ENCODE results near the gene ANAPC10.
"Not testable (repeated sequence)": the region's sequence is repeated elsewhere in the genome, so short reads cannot be mapped to it uniquely, and the experiment has no call there.

Gene ANAPC10

GRCh38 chr4:145069361-145069760 lies 28.6 kb downstream of the ANAPC10 start:
- no peak for DNase-seq

GRCh38 chr4:145066063-145066501 lies 31.9 kb downstream of the ANAPC10 start:
- DNase-seq, result no peak

GRCh38 chr4:145061318-145061920 lies 36.6 kb downstream of the ANAPC10 start:
- DNase-seq, result no peak

GRCh38 chr4:145058256-145058655 lies 39.7 kb downstream of the ANAPC10 start:
- no peak for DNase-seq

- DNase-seq, result no peak
These were observed 41.5 kb downstream of the ANAPC10 start for GRCh38 chr4:145056325-145057130.

GRCh38 chr4:145055533-145056257 lies 42.3 kb downstream of the ANAPC10 start:
- DNase-seq, result no peak

GRCh38 chr4:145049241-145049640 lies 48.8 kb downstream of the ANAPC10 start:
- no peak for DNase-seq

GRCh38 chr4:145048817-145049216 lies 49.2 kb downstream of the ANAPC10 start:
- DNase-seq, result no peak

GRCh38 chr4:145047151-145047550 lies 50.8 kb downstream of the ANAPC10 start:
- no peak for DNase-seq

GRCh38 chr4:145045180-145045579 lies 52.8 kb downstream of the ANAPC10 start:
- DNase-seq, result no peak

GRCh38 chr4:145044341-145044740 lies 53.7 kb downstream of the ANAPC10 start:
- no peak for DNase-seq

- no peak for DNase-seq
These were observed 54.7 kb downstream of the ANAPC10 start for GRCh38 chr4:145043306-145043705.

GRCh38 chr4:145042601-145043285 lies 55.3 kb downstream of the ANAPC10 start:
- no peak for DNase-seq

- no peak for DNase-seq
These were observed 56.6 kb downstream of the ANAPC10 start for GRCh38 chr4:145041378-145041777.

GRCh38 chr4:145035494-145036136 lies 62.4 kb downstream of the ANAPC10 start:
- DNase-seq, result no peak

- no peak for DNase-seq
These were observed 63.2 kb downstream of the ANAPC10 start for GRCh38 chr4:145034727-145035211.

GRCh38 chr4:145019346-145019745 lies 78.7 kb downstream of the ANAPC10 start:
- no peak for DNase-seq

- no peak for DNase-seq
These were observed 83.6 kb downstream of the ANAPC10 start for GRCh38 chr4:145014365-145014764.

GRCh38 chr4:145012841-145013240 lies 85.2 kb downstream of the ANAPC10 start:
- DNase-seq, result no peak

- no peak for DNase-seq
These were observed 86.4 kb downstream of the ANAPC10 start for GRCh38 chr4:145011636-145012035.

GRCh38 chr4:145010315-145010714 lies 87.7 kb downstream of the ANAPC10 start:
- DNase-seq, result not testable (repeated sequence)

- DNase-seq, result no peak
These were observed 94.3 kb downstream of the ANAPC10 start for GRCh38 chr4:145003675-145004074.

All from stimulated activated CD4-positive, alpha-beta T cell treated with anti-CD3 and anti-CD28 coated beads, Interleukin-4, amount 100 ng/mL, for 4 hours (primary cell).